Measurements from ENCODE around the gene C19orf12. TPM values are rescaled to one million over a fixed set of nuclear protein-coding genes. Genes with fewer than 3 reads are reported as not detected.

Gene C19orf12
- total RNA-seq, 2 experiments from 2014 or later = 12.5 to 20.6 TPM

- no peaks in the 10 kb centered on the region for H3K79me2 ChIP-seq (ENCODE audit: insufficient read depth, low read depth, low read length)
- H2AFZ ChIP-seq (ENCODE audit: low read length) = no peak overlapping the region
- H4K20me1 ChIP-seq (ENCODE audit: insufficient read depth, low read length) = no peaks in the 10 kb centered on the region
- no TSS peak for BruUV-seq (replicated peaks)
- H3K36me3 ChIP-seq (ENCODE audit: insufficient read depth, low read length) = no peaks in the 10 kb centered on the region
- intact Hi-C loops (cut with micrococcal nuclease; ENCODE audit: unreplicated experiment) = no loop called here
- H3K9me3 ChIP-seq (ENCODE audit: low read length) = no peaks in the 10 kb centered on the region
- H3K9me2 ChIP-seq (ENCODE audit: insufficient read depth, low read length) = no peaks in the 10 kb centered on the region
- ChIA-PET POLR2A (interaction anchor here (0.6 kb wide), 1 partner anchor 1878 kb away, joined by 3 read pairs; no protein-coding TSS in a partner anchor), CTCF (ENCODE audit: unreplicated experiment) (interaction anchor here (2.2 kb wide), 1 partner anchor 59 kb away, joined by 5 read pairs; no protein-coding TSS in a partner anchor)
- no peak overlapping the region for H3K27ac ChIP-seq (ENCODE audit: low read depth, low read length, poor library complexity, severe bottlenecking)
- peaks cover 55% of the 10 kb centered on the region for H3K4me1 ChIP-seq (ENCODE audit: insufficient read depth, low read length, poor library complexity, severe bottlenecking)
- H3K4me2 ChIP-seq (ENCODE audit: low read length) = no peak overlapping the region
- H3K4me3 ChIP-seq (ENCODE audit: low read depth, low read length, poor library complexity, severe bottlenecking) = no peak overlapping the region
- no peak for DNase-seq (ENCODE audit: low spot score)
- peak; percentile 36; the same call in 1 of the 2 replicates for TF ChIP-seq CTCF (conservative IDR thresholded peaks at IDR 0.05; ENCODE audit: low read length)
- no peak for TF ChIP-seq EZH2phosphoT487 (IDR thresholded peaks at IDR 0.05; ENCODE audit: borderline replicate concordance, low read depth, low read length)
Measured at GRCh38 chr19:29668746-29669609, 46.1 kb downstream of the C19orf12 start.

- Histone ChIP-seq H3K4me2 (ENCODE audit: low read length) (peak overlapping the region; percentile 21; the same call in 1 of the 2 replicates), H3K9me2 (ENCODE audit: insufficient read depth, low read length) (no peaks in the 10 kb centered on the region), H4K20me1 (ENCODE audit: insufficient read depth, low read length) (no peaks in the 10 kb centered on the region), H3K9me3 (ENCODE audit: low read length) (no peaks in the 10 kb centered on the region), H3K4me3 (ENCODE audit: low read depth, low read length, poor library complexity, severe bottlenecking) (no peak overlapping the region), H2AFZ (ENCODE audit: low read length) (no peak overlapping the region), H3K4me1 (ENCODE audit: insufficient read depth, low read length, poor library complexity, severe bottlenecking) (peaks cover 48% of the 10 kb centered on the region), H3K36me3 (ENCODE audit: insufficient read depth, low read length) (no peaks in the 10 kb centered on the region), H3K27ac (ENCODE audit: low read depth, low read length, poor library complexity, severe bottlenecking) (no peak overlapping the region), H3K79me2 (ENCODE audit: insufficient read depth, low read depth, low read length) (no peaks in the 10 kb centered on the region)
- CTCF ChIA-PET (ENCODE audit: unreplicated experiment) = interaction anchor here (0.7 to 2.2 kb wide), 2 partner anchors 27 to 58 kb away, joined by 3 to 5 read pairs; no protein-coding TSS in a partner anchor
- intact Hi-C loops (cut with micrococcal nuclease; ENCODE audit: unreplicated experiment) = no loop called here
- peak; percentile 64 for DNase-seq (ENCODE audit: low spot score)
- POLR2A ChIA-PET = interaction anchor here (0.6 kb wide), 2 partner anchors 772 to 1877 kb away, joined by 3 read pairs; no protein-coding TSS in a partner anchor
- TF ChIP-seq CTCF (conservative IDR thresholded peaks at IDR 0.05; ENCODE audit: low read length) (peak; percentile 63), EZH2phosphoT487 (IDR thresholded peaks at IDR 0.05; ENCODE audit: borderline replicate concordance, low read depth, low read length) (no peak)
- BruUV-seq (replicated peaks) = no TSS peak
Measured at GRCh38 chr19:29667901-29668341, 47.1 kb downstream of the C19orf12 start.

Data from OCI-LY7 (cell line).